GM19397 (cell line): Measurements from ENCODE around the gene MID2.
"Not testable (repeated sequence)": the region's sequence is repeated elsewhere in the genome, so short reads cannot be mapped to it uniquely, and the experiment has no call there.

ENCODE experiments used
- ATAC-seq: cut with Tn5 transposase; IDR thresholded peaks from one replicate; pipeline ENCODE4 v1.9.1; 2021; ENCODE audit warnings: mild to moderate bottlenecking, moderate library complexity; ENCODE audit not compliant: unreplicated experiment

The MID2 gene, protein sequence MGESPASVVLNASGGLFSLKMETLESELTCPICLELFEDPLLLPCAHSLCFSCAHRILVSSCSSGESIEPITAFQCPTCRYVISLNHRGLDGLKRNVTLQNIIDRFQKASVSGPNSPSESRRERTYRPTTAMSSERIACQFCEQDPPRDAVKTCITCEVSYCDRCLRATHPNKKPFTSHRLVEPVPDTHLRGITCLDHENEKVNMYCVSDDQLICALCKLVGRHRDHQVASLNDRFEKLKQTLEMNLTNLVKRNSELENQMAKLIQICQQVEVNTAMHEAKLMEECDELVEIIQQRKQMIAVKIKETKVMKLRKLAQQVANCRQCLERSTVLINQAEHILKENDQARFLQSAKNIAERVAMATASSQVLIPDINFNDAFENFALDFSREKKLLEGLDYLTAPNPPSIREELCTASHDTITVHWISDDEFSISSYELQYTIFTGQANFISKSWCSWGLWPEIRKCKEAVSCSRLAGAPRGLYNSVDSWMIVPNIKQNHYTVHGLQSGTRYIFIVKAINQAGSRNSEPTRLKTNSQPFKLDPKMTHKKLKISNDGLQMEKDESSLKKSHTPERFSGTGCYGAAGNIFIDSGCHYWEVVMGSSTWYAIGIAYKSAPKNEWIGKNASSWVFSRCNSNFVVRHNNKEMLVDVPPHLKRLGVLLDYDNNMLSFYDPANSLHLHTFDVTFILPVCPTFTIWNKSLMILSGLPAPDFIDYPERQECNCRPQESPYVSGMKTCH

GRCh38 chrX:107825698-107826237, at the start of gene MID2:
Gene MID2, plus strand, starts transcription at chrX:107825866. Its CDS starts 561 bp downstream, at chrX:107826427.
- ATAC-seq, result no peak

GRCh38 chrX:107776649-107777535, 48.8 kb upstream of the MID2 start:
- peak; percentile 61 for ATAC-seq

GRCh38 chrX:107777536-107777832, 48.2 kb upstream of the MID2 start, which contains the start of gene NCBP2L:
Gene NCBP2L, plus strand, starts transcription at chrX:107777733. Its CDS starts 16,488 bp downstream, at chrX:107794221.
- no peak for ATAC-seq

DNA sequence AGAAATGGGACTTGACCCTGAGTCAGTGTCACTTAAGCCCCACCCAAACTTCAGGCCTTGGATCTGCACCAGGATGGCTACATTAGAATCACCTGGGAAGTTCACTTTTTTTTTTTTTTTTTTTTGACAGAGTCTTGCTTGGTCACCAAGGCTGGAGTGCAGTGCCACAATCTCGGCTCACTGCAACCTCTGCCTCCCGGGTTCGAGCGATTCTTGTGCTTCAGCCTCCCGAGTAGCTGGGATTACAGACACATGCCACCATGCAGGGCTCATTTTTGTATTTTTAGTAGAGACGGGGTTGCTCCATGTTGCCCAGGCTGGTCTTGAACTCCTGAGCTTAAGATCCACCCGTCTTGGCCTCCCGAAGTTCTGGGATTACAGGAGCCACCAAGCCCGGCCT, 45.1 kb upstream of the MID2 start:
- no peak for ATAC-seq

- ATAC-seq, result no peak
Observed at GRCh38 chrX:107787827-107788226, 37.8 kb upstream of the MID2 start.

DNA sequence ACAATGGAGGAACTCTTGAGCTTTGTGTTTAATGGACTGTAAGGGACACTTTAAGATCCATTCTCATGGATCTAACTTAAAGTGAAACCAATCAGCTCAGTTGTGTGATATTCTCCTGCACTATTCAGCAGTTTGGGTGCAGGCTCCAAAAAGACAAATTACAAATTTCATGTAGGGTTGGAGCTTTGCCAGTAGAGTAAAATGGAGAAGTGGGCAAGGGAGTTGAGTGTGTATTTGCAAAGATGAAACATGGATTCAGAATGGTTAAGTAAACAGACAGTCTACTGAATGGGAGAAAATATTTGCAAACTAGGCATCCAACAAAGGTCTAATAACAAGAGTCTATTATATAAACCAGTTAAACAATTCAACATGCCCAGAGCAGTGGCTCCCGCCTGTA, 21.2 kb upstream of the MID2 start:
- no peak for ATAC-seq

GRCh38 chrX:107805179-107805578, 20.5 kb upstream of the MID2 start:
- ATAC-seq, result no peak

GRCh38 chrX:107810053-107810452, 15.6 kb upstream of the MID2 start:
- ATAC-seq, result not testable (repeated sequence)

GRCh38 chrX:107818900-107819521, 6.7 kb upstream of the MID2 start:
- ATAC-seq, result no peak

- ATAC-seq, result no peak
Observed at GRCh38 chrX:107823042-107823441, 2.6 kb upstream of the MID2 start.

GRCh38 chrX:107823456-107823855, 2.2 kb upstream of the MID2 start:
- no peak for ATAC-seq

GRCh38 chrX:107826238-107827029, 768 bp downstream of the MID2 start:
- no peak for ATAC-seq

DNA sequence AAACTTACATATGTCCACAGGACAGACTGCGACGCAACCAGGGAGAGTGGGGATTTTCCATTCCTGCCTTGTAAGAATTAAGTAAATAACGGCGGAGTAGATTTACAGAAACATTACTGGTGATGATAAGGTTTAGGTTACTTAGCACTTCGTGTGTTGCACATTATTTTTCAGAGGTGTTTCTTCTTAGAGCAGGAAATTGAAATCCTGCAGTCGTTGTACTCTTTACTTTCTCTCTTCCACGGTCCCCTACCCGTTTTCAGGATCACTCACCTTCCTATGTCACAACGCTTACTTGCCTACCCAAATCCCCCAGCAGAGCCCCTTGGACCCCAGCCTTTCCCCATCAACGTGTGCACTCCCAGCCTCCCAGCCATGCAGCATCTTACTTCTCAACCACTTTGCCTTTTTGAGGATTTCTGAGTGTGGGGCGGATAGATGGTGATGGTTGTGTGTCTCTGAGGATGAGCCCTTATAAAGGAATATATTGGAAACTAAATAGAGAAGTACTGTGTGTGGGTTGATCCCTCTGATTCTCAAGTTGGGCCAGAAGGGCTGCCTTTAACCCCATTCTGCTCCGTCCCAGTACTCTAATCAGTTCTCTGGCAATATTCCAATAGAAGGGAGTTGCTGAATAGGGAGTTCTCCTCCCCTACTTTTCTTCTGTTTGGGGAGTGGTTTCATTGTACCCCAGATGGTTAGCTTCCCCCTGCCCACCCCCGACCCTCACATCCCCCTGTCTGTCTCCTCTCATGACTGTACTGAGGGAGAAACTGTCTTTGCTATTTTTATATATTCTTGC, 1.6 kb downstream of the MID2 start:
- ATAC-seq, result no peak

GRCh38 chrX:107827852-107828251, 2.2 kb downstream of the MID2 start:
- ATAC-seq, result no peak

DNA sequence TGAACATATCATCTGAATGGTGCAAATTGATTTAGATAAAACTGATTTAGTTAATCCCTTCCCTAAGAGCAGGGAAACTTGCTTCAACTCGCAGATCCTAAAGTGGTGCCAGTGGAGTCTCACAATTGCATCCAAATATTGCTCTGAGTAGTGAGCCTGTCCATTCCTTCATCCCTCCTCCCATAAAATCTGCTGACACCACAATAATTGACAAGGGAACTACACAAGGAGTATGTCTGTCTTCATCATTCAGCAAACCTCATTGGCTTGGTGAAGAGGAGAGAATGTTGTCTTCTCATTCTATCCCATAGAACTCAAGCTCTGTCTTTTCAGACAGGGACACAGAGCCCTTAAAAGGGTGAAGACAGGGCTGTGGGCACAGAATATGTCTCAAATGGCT, 4.2 kb downstream of the MID2 start:
- no peak for ATAC-seq

GRCh38 chrX:107831071-107831730, 5.5 kb downstream of the MID2 start:
- ATAC-seq, result no peak

- no peak for ATAC-seq
Observed at GRCh38 chrX:107834275-107835201, 8.9 kb downstream of the MID2 start.
